SK-N-SH treated with all-trans-retinoic acid at 6 μM for 48 hours (cell line): ENCODE data around the gene RBMXL3.
"Not testable (repeated sequence)": the region's sequence is repeated elsewhere in the genome, so short reads cannot be mapped to it uniquely, and the experiment has no call there.

Experiments
- ATAC-seq: fragments of 200-7000 bp; cut with Tn5 transposase; 3 replicates; pipeline ENCODE4 v1.9.1; 2020; ENCODE audit warnings: mild to moderate bottlenecking, moderate library complexity
- ARNTL ChIP-seq: fragments of 450-650 bp; formaldehyde crosslinking; IDR thresholded peaks from 2 replicates; pipeline ENCODE4 v1.5.0; 2020; ENCODE audit warnings: low read depth, mild to moderate bottlenecking, moderate library complexity, borderline replicate concordance
- BACH2 ChIP-seq: fragments of 250-450 bp; sonication (Bioruptor Pico); IDR thresholded peaks from 2 replicates; pipeline ENCODE4 v1.9.0; 2021; ENCODE audit warnings: mild to moderate bottlenecking, borderline replicate concordance
- CREB5 ChIP-seq: fragments of 250-450 bp; sonication (Bioruptor Pico); IDR thresholded peaks from 2 replicates; pipeline ENCODE4 v1.5.1; 2020; ENCODE audit warnings: low read depth, mild to moderate bottlenecking, moderate library complexity
- CSDC2 ChIP-seq: fragments of 250-450 bp; sonication (Bioruptor Pico); IDR thresholded peaks from 2 replicates; pipeline ENCODE4 v1.5.0; 2020; ENCODE audit warnings: mild to moderate bottlenecking, moderate library complexity
- CSRNP3 ChIP-seq: fragments of 250-450 bp; sonication (Bioruptor Pico); IDR thresholded peaks from 2 replicates; pipeline ENCODE4 v1.5.1; 2021; ENCODE audit warnings: mild to moderate bottlenecking, moderate library complexity
- ESRRG ChIP-seq: fragments of 250-450 bp; sonication (Bioruptor Pico); IDR thresholded peaks from 2 replicates; pipeline ENCODE4 v1.6.1; 2021; ENCODE audit warnings: mild to moderate bottlenecking
- GLIS3 ChIP-seq: fragments of 250-450 bp; sonication (Bioruptor Pico); IDR thresholded peaks from 2 replicates; pipeline ENCODE4 v1.5.0; 2020; ENCODE audit warnings: mild to moderate bottlenecking, moderate library complexity
- OSR1 ChIP-seq: fragments of 250-450 bp; sonication (Bioruptor Pico); IDR thresholded peaks from 2 replicates; pipeline ENCODE4 v1.8.0; 2022; ENCODE audit warnings: moderate library complexity, mild to moderate bottlenecking, inconsistent platforms
- POU6F1 ChIP-seq: fragments of 250-450 bp; sonication (Bioruptor Pico); IDR thresholded peaks from 2 replicates; pipeline ENCODE4 v1.8.0; 2021; ENCODE audit warnings: low read depth, mild to moderate bottlenecking, moderate library complexity, borderline replicate concordance
- PPARA ChIP-seq: fragments of 250-450 bp; sonication (Bioruptor Pico); IDR thresholded peaks from 2 replicates; pipeline ENCODE4 v1.5.0; 2020; ENCODE audit warnings: mild to moderate bottlenecking, borderline replicate concordance
- SNAI2 ChIP-seq: fragments of 250-450 bp; sonication (Bioruptor Pico); IDR thresholded peaks from 2 replicates; pipeline ENCODE4 v1.5.0; 2020; ENCODE audit warnings: mild to moderate bottlenecking, moderate library complexity
- TOX ChIP-seq: fragments of 250-450 bp; sonication (Bioruptor Pico); IDR thresholded peaks from 2 replicates; pipeline ENCODE4 v1.8.0; 2021; ENCODE audit warnings: mild to moderate bottlenecking, moderate library complexity, borderline replicate concordance
- ZC3H10 ChIP-seq: fragments of 250-450 bp; sonication (Bioruptor Pico); IDR thresholded peaks from 2 replicates; pipeline ENCODE4 v1.5.1; 2021; ENCODE audit warnings: mild to moderate bottlenecking, moderate library complexity
- ZFP3 ChIP-seq: fragments of 250-450 bp; sonication (Bioruptor Pico); IDR thresholded peaks from 2 replicates; pipeline ENCODE4 v1.5.0; 2020; ENCODE audit warnings: mild to moderate bottlenecking, moderate library complexity
- ZFP30 ChIP-seq: fragments of 450-650 bp; formaldehyde crosslinking; IDR thresholded peaks from 2 replicates; pipeline ENCODE4 v1.5.0; 2022; ENCODE audit warnings: mild to moderate bottlenecking, moderate library complexity
- ZNF565 ChIP-seq: fragments of 450-650 bp; formaldehyde crosslinking; conservative IDR thresholded peaks from 2 replicates; pipeline ENCODE4 v1.5.0; 2020; ENCODE audit warnings: low read depth, mild to moderate bottlenecking, moderate library complexity
- ZNF70 ChIP-seq: fragments of 450-650 bp; formaldehyde crosslinking; IDR thresholded peaks from 2 replicates; pipeline ENCODE4 v1.5.0; 2020; ENCODE audit warnings: mild to moderate bottlenecking, moderate library complexity
- ZNF8 ChIP-seq: fragments of 450-650 bp; formaldehyde crosslinking; IDR thresholded peaks from 2 replicates; pipeline ENCODE4 v1.5.0; 2020; ENCODE audit warnings: mild to moderate bottlenecking, moderate library complexity

RBMXL3 gene

GRCh38 chrX:115192244-115192700 lies 3.1 kb downstream of the RBMXL3 start:
- TF ChIP-seq ZNF70 (CRISPR knock-in tag) (no peak), ZNF565 (CRISPR knock-in tag) (no peak), PPARA (no peak), ZC3H10 (CRISPR knock-in tag) (no peak), ARNTL (no peak), SNAI2 (CRISPR knock-in tag) (no peak), ZFP30 (CRISPR knock-in tag) (no peak), ZNF8 (CRISPR knock-in tag) (no peak), TOX (CRISPR knock-in tag) (no peak)
- no peak for ATAC-seq

GRCh38 chrX:115204040-115204439 lies 14.8 kb downstream of the RBMXL3 start:
- TF ChIP-seq ZNF565 (CRISPR knock-in tag): no peak
- TF ChIP-seq POU6F1 (CRISPR knock-in tag): no peak
- no peak for TF ChIP-seq TOX (CRISPR knock-in tag)
- TF ChIP-seq ZNF8 (CRISPR knock-in tag): no peak
- no peak for TF ChIP-seq PPARA
- TF ChIP-seq CREB5: no peak
- no peak for TF ChIP-seq SNAI2 (CRISPR knock-in tag)
- TF ChIP-seq ZC3H10 (CRISPR knock-in tag): no peak
- no peak for TF ChIP-seq BACH2 (CRISPR knock-in tag)
- TF ChIP-seq CSRNP3 (CRISPR knock-in tag): no peak
- TF ChIP-seq ZFP30 (CRISPR knock-in tag): no peak
- no peak for TF ChIP-seq GLIS3
- TF ChIP-seq ARNTL: no peak
- TF ChIP-seq ESRRG (CRISPR knock-in tag): no peak
- ATAC-seq: no peak

- not testable (repeated sequence) for ATAC-seq
Observed at GRCh38 chrX:115209547-115209946, 20.3 kb downstream of the RBMXL3 start.

- no peak for TF ChIP-seq CREB5
- TF ChIP-seq CSDC2 (CRISPR knock-in tag): no peak
- TF ChIP-seq ZC3H10 (CRISPR knock-in tag): no peak
- no peak for TF ChIP-seq ZFP3
- TF ChIP-seq ZFP30 (CRISPR knock-in tag): no peak
- no peak for TF ChIP-seq SNAI2 (CRISPR knock-in tag)
- no peak for TF ChIP-seq POU6F1 (CRISPR knock-in tag)
- no peak for TF ChIP-seq TOX (CRISPR knock-in tag)
- no peak for TF ChIP-seq OSR1 (CRISPR knock-in tag)
- no peak for TF ChIP-seq PPARA
- no peak for TF ChIP-seq CSRNP3 (CRISPR knock-in tag)
- ATAC-seq: no peak
Observed at GRCh38 chrX:115214151-115214550, 24.9 kb downstream of the RBMXL3 start.
